VCaP (cell line): ENCODE results near the gene ADGRB3.

Experiments
- H3K27ac ChIP-seq: fragments of 450-650 bp; 2 replicates; pipeline ENCODE4 v1.5.1; 2017
- TF ChIP-seq, protein P1 (sequence below): fragments of 450-650 bp; conservative IDR thresholded peaks from 2 replicates; pipeline ENCODE4 v1.5.1; 2017; ENCODE audit warnings: mild to moderate bottlenecking, moderate library complexity

ADGRB3 gene

DNA sequence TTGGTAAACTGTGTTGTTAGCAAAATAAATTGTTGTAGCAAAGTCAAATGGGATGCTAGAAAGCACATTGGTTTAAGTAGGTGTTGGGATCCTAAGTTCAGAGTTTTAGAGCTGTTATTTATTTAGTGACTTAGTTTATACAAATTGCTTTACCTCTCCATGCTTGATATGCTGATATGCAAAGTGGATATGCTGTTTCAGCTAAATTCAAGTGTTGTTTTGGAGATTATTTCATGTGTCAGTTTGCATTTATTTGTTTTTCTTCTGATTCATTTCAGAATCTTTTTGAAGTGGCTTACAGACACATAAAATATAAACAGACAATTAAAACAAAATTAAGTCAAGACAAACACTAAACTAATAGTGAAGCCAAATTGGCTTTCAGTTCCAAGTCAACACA, 203.5 kb downstream of the ADGRB3 start:
- no peak overlapping the region for H3K27ac ChIP-seq
- TF ChIP-seq, protein P1, sequence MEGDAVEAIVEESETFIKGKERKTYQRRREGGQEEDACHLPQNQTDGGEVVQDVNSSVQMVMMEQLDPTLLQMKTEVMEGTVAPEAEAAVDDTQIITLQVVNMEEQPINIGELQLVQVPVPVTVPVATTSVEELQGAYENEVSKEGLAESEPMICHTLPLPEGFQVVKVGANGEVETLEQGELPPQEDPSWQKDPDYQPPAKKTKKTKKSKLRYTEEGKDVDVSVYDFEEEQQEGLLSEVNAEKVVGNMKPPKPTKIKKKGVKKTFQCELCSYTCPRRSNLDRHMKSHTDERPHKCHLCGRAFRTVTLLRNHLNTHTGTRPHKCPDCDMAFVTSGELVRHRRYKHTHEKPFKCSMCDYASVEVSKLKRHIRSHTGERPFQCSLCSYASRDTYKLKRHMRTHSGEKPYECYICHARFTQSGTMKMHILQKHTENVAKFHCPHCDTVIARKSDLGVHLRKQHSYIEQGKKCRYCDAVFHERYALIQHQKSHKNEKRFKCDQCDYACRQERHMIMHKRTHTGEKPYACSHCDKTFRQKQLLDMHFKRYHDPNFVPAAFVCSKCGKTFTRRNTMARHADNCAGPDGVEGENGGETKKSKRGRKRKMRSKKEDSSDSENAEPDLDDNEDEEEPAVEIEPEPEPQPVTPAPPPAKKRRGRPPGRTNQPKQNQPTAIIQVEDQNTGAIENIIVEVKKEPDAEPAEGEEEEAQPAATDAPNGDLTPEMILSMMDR = no peak

DNA sequence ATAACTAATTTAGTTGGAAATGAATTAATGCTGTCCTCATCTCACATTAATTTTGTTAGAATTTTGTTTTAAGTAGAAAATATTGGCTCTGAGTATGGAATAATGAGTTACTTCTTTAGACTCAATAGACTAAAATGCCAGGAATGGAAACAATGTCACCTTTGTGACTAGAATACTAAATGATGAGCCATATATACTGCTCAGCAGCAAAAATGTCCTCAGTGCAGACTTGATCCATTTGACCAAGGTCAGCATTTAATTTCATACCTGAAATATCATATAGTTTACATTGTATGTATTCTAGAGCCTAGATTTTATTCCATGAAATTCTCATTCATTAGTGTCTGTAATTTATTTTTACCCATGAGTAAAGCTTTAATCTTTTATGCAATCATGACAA, 217.7 kb downstream of the ADGRB3 start:
- TF ChIP-seq, protein P1 = no peak
- H3K27ac ChIP-seq = no peak overlapping the region

DNA sequence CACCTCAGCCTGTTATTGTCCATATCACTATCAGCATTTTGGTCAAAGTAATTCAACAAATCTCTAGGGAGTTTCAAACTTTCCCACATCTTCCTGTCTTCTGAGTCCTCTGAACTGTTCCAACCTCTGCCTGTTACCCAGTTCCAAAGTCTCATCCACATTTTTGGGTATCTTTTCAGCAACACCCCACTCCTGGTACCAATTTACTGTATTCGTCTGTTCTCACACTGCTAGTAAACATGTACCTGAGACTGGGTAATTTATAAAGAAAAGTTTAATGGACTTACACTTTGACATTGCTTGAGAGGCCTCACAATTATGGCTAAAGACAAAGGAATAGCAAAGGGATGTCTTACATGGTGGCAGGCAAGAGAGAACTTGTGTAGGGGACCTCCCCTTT, 224.2 kb downstream of the ADGRB3 start:
- no peak overlapping the region for H3K27ac ChIP-seq
- TF ChIP-seq, protein P1 = no peak

DNA sequence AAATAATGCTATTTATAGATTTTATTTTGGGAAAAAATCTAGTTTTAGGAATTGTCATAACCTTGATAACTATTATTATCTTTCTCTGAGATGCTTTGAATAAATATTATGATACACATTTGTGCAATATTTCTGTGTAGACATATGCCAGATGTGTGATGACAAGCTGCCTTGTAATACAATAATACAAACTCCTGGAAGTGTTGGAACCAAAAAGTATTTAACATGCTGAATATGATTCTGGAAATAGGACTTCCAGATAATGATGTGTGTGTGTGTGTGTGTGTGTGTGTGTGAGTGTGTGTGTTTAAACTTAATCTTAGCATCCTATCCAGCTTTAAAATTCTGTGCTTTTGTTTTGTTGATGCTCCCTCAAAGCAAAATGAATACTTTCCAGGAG, 233.6 kb downstream of the ADGRB3 start:
- no peak overlapping the region for H3K27ac ChIP-seq
- TF ChIP-seq, protein P1 = no peak

DNA sequence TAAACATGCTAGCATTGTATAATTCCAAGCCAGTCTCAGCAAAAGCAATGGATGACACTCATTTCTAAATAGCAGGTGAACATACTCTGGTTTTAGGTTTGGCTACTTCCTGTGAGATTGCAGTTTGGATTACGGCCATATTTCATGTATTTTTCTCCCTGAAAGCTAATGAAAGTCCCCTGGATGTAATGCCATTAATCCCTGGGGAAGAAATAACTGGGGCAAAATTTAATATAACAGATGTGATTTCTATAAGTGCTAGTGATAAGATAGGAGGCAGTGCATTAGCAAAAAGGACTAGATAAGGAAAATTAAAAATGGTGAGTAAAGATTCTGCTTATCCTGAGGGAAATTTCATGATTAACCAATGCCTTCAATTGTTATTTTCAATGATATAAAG, 238.2 kb downstream of the ADGRB3 start:
- H3K27ac ChIP-seq = no peak overlapping the region
- TF ChIP-seq, protein P1 = no peak

DNA sequence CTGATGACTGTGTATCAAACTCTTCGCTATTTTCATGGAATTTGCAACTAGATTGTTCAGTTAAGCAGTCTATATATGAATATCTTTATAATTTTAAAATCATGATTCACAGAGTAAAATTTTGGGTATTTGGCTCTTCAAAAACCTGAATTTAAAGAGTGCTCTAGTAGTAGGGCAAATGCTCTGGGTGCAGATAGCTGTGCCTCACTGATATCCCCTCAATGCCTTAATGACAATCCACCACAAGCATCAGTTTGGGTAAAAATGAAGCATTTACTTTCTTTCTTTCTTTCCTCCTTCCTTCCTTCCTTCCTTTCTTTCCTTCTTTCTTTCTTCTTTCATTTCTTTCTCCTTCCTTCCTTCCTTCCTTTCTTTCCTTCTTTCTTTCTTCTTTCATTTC, 239.7 kb downstream of the ADGRB3 start:
- TF ChIP-seq, protein P1 = no peak
- H3K27ac ChIP-seq = no peak overlapping the region

DNA sequence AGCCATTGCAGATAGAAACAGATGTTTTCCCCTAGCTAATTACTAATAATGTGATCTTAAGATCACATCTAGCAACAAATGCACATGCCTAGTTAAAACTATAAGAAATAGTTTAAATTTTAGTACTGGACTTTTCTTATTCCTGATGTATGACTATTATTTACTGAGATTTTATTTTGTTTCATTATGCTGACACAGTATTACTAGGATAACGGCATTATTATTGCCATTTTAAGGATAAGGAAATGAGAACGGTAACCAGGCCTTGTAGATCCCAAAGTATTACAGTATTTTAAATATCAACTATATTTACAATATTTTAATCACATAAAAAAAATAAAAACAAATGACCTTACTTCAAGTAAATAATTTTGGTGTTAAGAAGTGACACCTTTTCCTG, 240.3 kb downstream of the ADGRB3 start:
- no peak overlapping the region for H3K27ac ChIP-seq
- TF ChIP-seq, protein P1 = no peak
